Nephron (organoid): ENCODE measurements around the gene MET.
"Not testable (repeated sequence)": the region's sequence is repeated elsewhere in the genome, so short reads cannot be mapped to it uniquely, and the experiment has no call there.

Source experiments
- H3K27ac Mint-ChIP-seq, 3 experiments: 2 replicates each; pipeline ENCODE4 v1.8.0; 2020; ENCODE audit warnings: mixed read lengths in 3 of 3, mild to moderate bottlenecking in 2 of 3, moderate library complexity in 1 of 3
- H3K27me3 Mint-ChIP-seq: 2 replicates; pipeline ENCODE4 v1.8.0; 2021; ENCODE audit warnings: low read depth, mild to moderate bottlenecking, moderate library complexity, mixed read lengths
- H3K36me3 Mint-ChIP-seq: 2 replicates; pipeline ENCODE4 v1.8.0; 2020; ENCODE audit warnings: low read depth, mixed read lengths
- H3K4me1 Mint-ChIP-seq: 2 replicates; pipeline ENCODE4 v1.8.0; 2020; ENCODE audit warnings: mixed read lengths
- H3K4me3 Mint-ChIP-seq, 3 experiments: 2 replicates each; pipeline ENCODE4 v1.8.0; 2020; ENCODE audit warnings: mild to moderate bottlenecking in 3 of 3, mixed read lengths in 3 of 3, moderate library complexity in 2 of 3
- H3K9me3 Mint-ChIP-seq: 2 replicates; pipeline ENCODE4 v1.8.0; 2020; ENCODE audit warnings: mixed read lengths
- CTCF ChIP-seq, 3 experiments: fragments of 200-600 bp; sonication (generic); IDR thresholded peaks; one replicate each; pipeline ENCODE4 v1.5.0; 2021; ENCODE audit warnings: antibody characterized with exemption in 3 of 3; ENCODE audit not compliant: unreplicated experiment in 3 of 3

MET gene

GRCh38 chr7:116812860-116813259 is 140.9 kb downstream of the MET start:
- peaks cover 2% of the 10 kb centered on the region for H3K9me3 Mint-ChIP-seq
- peaks cover 13% of the 10 kb centered on the region for H3K4me1 Mint-ChIP-seq
- no peaks in the 10 kb centered on the region for H3K36me3 Mint-ChIP-seq
- no peak for TF ChIP-seq CTCF (IDR thresholded peaks at IDR 0.05; ENCODE audit: unreplicated experiment in 3 of 3)
- H3K4me3 Mint-ChIP-seq: no peak overlapping the region
- H3K27me3 Mint-ChIP-seq: no peaks in the 10 kb centered on the region
- peak overlapping the region; percentile 73 to 90 (median 86) for H3K27ac Mint-ChIP-seq

GRCh38 chr7:116813371-116813770 is 141.4 kb downstream of the MET start:
- Mint-ChIP-seq H3K27ac (peak overlapping the region in 2 of 3 experiments; percentile 86 to 90), H3K4me1 (peaks cover 13% of the 10 kb centered on the region)
- H3K27me3 Mint-ChIP-seq, H3K36me3 Mint-ChIP-seq, H3K9me3 Mint-ChIP-seq, H3K4me3 Mint-ChIP-seq: not testable (repeated sequence)

- H3K4me1 Mint-ChIP-seq: peaks cover 5% of the 10 kb centered on the region
- H3K27ac Mint-ChIP-seq: no peak overlapping the region
- no peak for TF ChIP-seq CTCF (IDR thresholded peaks at IDR 0.05; ENCODE audit: unreplicated experiment in 3 of 3)
Observed at GRCh38 chr7:116815041-116815440, 143.0 kb downstream of the MET start.

GRCh38 chr7:116820149-116820548 is 148.2 kb downstream of the MET start:
- Mint-ChIP-seq H3K36me3 (no peaks in the 10 kb centered on the region), H3K4me1 (no peaks in the 10 kb centered on the region), H3K9me3 (peaks cover 15% of the 10 kb centered on the region), H3K27ac (no peak overlapping the region), H3K4me3 (no peak overlapping the region), H3K27me3 (no peaks in the 10 kb centered on the region)
- no peak for TF ChIP-seq CTCF (IDR thresholded peaks at IDR 0.05; ENCODE audit: unreplicated experiment in 3 of 3)

More at GRCh38 chr7:116815041-116815440, 143.0 kb downstream of the MET start:
- no peak overlapping the region for H3K4me3 Mint-ChIP-seq
- peaks cover 2% of the 10 kb centered on the region for H3K9me3 Mint-ChIP-seq
- H3K36me3 Mint-ChIP-seq: no peaks in the 10 kb centered on the region
- H3K27me3 Mint-ChIP-seq: no peaks in the 10 kb centered on the region

- not testable (repeated sequence) for H3K36me3 Mint-ChIP-seq, H3K27me3 Mint-ChIP-seq, H3K27ac Mint-ChIP-seq, H3K4me3 Mint-ChIP-seq, H3K4me1 Mint-ChIP-seq
- H3K9me3 Mint-ChIP-seq: peaks cover 15% of the 10 kb centered on the region
Observed at GRCh38 chr7:116821647-116822046, 149.7 kb downstream of the MET start.

GRCh38 chr7:116824449-116824848 is 152.5 kb downstream of the MET start:
- H3K9me3 Mint-ChIP-seq: peaks cover 18% of the 10 kb centered on the region
- no peak overlapping the region for H3K27ac Mint-ChIP-seq
- no peaks in the 10 kb centered on the region for H3K4me1 Mint-ChIP-seq
- H3K4me3 Mint-ChIP-seq: no peak overlapping the region
- no peaks in the 10 kb centered on the region for H3K36me3 Mint-ChIP-seq
- no peaks in the 10 kb centered on the region for H3K27me3 Mint-ChIP-seq
- no peak for TF ChIP-seq CTCF (IDR thresholded peaks at IDR 0.05; ENCODE audit: unreplicated experiment in 3 of 3)

GRCh38 chr7:116828281-116828680 is 156.3 kb downstream of the MET start:
- Mint-ChIP-seq H3K9me3 (peaks cover 16% of the 10 kb centered on the region), H3K27me3 (no peaks in the 10 kb centered on the region), H3K36me3 (no peaks in the 10 kb centered on the region), H3K27ac (no peak overlapping the region), H3K4me1 (no peaks in the 10 kb centered on the region), H3K4me3 (no peak overlapping the region)
- no peak for TF ChIP-seq CTCF (IDR thresholded peaks at IDR 0.05; ENCODE audit: unreplicated experiment in 3 of 3)
